IMR-90 (cell line): ENCODE results near the gene TRAPPC8. TPM values are rescaled to one million over a fixed set of nuclear protein-coding genes. Genes with fewer than 3 reads are reported as not detected.

Source experiments
- ATAC-seq: fragments of 200-7000 bp; cut with Tn5 transposase; 2 replicates; pipeline ENCODE4 v1.9.1; 2020; ENCODE audit warnings: low read depth, mild to moderate bottlenecking, moderate library complexity
- BruUV-seq: library from RNA; stranded (reverse); fragments of 400-500 nt; replicated peaks from 2 replicates; lab custom pipeline; 2021; lab: Mats Ljungman, UMichigan
- CTCF ChIA-PET: fragments of 300-600 bp; formaldehyde crosslinking; extraction: SDS; loops from one replicate; lab custom pipeline; 2021; ENCODE audit warnings: antibody characterized with exemption; lab: Yijun Ruan, JAX
- POLR2A ChIA-PET: fragments of 300-600 bp; sonication (Branson Sonifier 250); formaldehyde crosslinking; loops from one replicate; lab custom pipeline; 2022; ENCODE audit warnings: antibody characterized with exemption; ENCODE audit not compliant: unreplicated experiment; lab: Charles Lee
- DNase-seq: peaks from one replicate; pipeline ENCODE4 v3.0.0; 2013
- H2AFZ ChIP-seq: replicated peaks from 2 replicates; pipeline ENCODE3; 2013; ENCODE audit warnings: low read length, mild to moderate bottlenecking; ENCODE audit not compliant: poor library complexity
- H2AK5ac ChIP-seq: 2 replicates; pipeline ENCODE4 v1.6.1; 2013; ENCODE audit warnings: low read depth, low read length, inconsistent platforms
- H2AK9ac ChIP-seq: replicated peaks from 2 replicates; pipeline ENCODE3; 2013; ENCODE audit warnings: mild to moderate bottlenecking, low read depth, low read length, moderate library complexity; ENCODE audit not compliant: poor library complexity
- H2BK120ac ChIP-seq: 2 replicates; pipeline ENCODE4 v1.6.1; 2013; ENCODE audit warnings: low read depth, low read length, inconsistent platforms
- H2BK15ac ChIP-seq: 3 replicates; pipeline ENCODE4 v1.6.1; 2013; ENCODE audit warnings: low read depth, low read length, inconsistent platforms
- H2BK20ac ChIP-seq: 2 replicates; pipeline ENCODE4 v1.6.1; 2013; ENCODE audit warnings: low read depth, mild to moderate bottlenecking, inconsistent platforms, low read length, moderate library complexity
- H2BK5ac ChIP-seq: 2 replicates; pipeline ENCODE4 v1.6.1; 2013; ENCODE audit warnings: mild to moderate bottlenecking, low read depth, low read length, inconsistent platforms; ENCODE audit not compliant: poor library complexity, severe bottlenecking
- H3K14ac ChIP-seq: replicated peaks from 2 replicates; pipeline ENCODE4 v1.6.1; 2013; ENCODE audit warnings: low read depth, low read length, inconsistent platforms
- H3K18ac ChIP-seq: 2 replicates; pipeline ENCODE4 v1.6.1; 2013; ENCODE audit warnings: low read depth, low read length, control low read depth
- H3K23ac ChIP-seq: 2 replicates; pipeline ENCODE4 v1.6.1; 2013; ENCODE audit warnings: low read depth, low read length, inconsistent platforms
- H3K27ac ChIP-seq: 2 replicates; pipeline ENCODE4 v1.5.1; 2013; ENCODE audit warnings: mild to moderate bottlenecking, control low read depth, low read length; ENCODE audit not compliant: insufficient read depth
- H3K27me3 ChIP-seq: 2 replicates; pipeline ENCODE4 v1.6.1; 2013; ENCODE audit warnings: low read length; ENCODE audit not compliant: control insufficient read depth, insufficient read depth
- H3K36me3 ChIP-seq: 2 replicates; pipeline ENCODE4 v1.6.1; 2013; ENCODE audit warnings: low read length, mixed read lengths; ENCODE audit not compliant: control insufficient read depth, insufficient read depth
- H3K4ac ChIP-seq: 2 replicates; pipeline ENCODE4 v1.6.1; 2013; ENCODE audit warnings: low read depth, low read length, inconsistent platforms
- H3K4me1 ChIP-seq: 2 replicates; pipeline ENCODE4 v1.6.1; 2013; ENCODE audit warnings: low read length, mixed read lengths; ENCODE audit not compliant: control insufficient read depth, insufficient read depth
- H3K4me2 ChIP-seq: 2 replicates; pipeline ENCODE4 v1.6.1; 2013; ENCODE audit warnings: low read depth, mild to moderate bottlenecking, control low read depth, low read length, moderate library complexity
- H3K4me3 ChIP-seq: 2 replicates; pipeline ENCODE4 v1.5.1; 2013; ENCODE audit warnings: low read depth, mild to moderate bottlenecking, control low read depth, low read length, moderate library complexity; ENCODE audit not compliant: insufficient read depth
- H3K56ac ChIP-seq: 2 replicates; pipeline ENCODE4 v1.6.1; 2013; ENCODE audit warnings: low read length, inconsistent platforms; ENCODE audit not compliant: insufficient read depth; ENCODE audit errors: extremely low read depth
- H3K79me1 ChIP-seq, 2 experiments: 2 replicates each; pipeline ENCODE4 v1.6.1; 2013; ENCODE audit warnings: low read length in 2 of 2, inconsistent platforms in 1 of 2, low read depth in 1 of 2
- H3K9ac ChIP-seq: 2 replicates; pipeline ENCODE4 v1.6.1; 2013; ENCODE audit warnings: low read depth, low read length, control low read depth
- H3K9me1 ChIP-seq: 2 replicates; pipeline ENCODE4 v1.6.1; 2013; ENCODE audit warnings: low read length, inconsistent platforms; ENCODE audit not compliant: insufficient read depth
- H3K9me3 ChIP-seq: 2 replicates; pipeline ENCODE4 v1.6.1; 2013; ENCODE audit warnings: low read length; ENCODE audit not compliant: control insufficient read depth, insufficient read depth
- H4K20me1 ChIP-seq: 2 replicates; pipeline ENCODE4 v1.6.1; 2013; ENCODE audit warnings: low read length, inconsistent platforms; ENCODE audit not compliant: insufficient read depth
- H4K5ac ChIP-seq: 2 replicates; pipeline ENCODE4 v1.6.1; 2013; ENCODE audit warnings: mild to moderate bottlenecking, low read depth, low read length, control low read depth
- H4K8ac ChIP-seq, 2 experiments: 2 replicates each; pipeline ENCODE4 v1.6.1; 2013; ENCODE audit warnings: low read depth in 2 of 2, low read length in 2 of 2, control low read depth in 1 of 2, inconsistent platforms in 1 of 2
- H4K91ac ChIP-seq: 2 replicates; pipeline ENCODE4 v1.6.1; 2013; ENCODE audit warnings: low read depth, low read length, inconsistent platforms; ENCODE audit not compliant: insufficient read depth
- BHLHE40 ChIP-seq: fragments of 150-350 bp; IDR thresholded peaks from 2 replicates; pipeline ENCODE4 v1.6.1; 2016; ENCODE audit warnings: mild to moderate bottlenecking, low read depth, low read length
- CHD1 ChIP-seq: IDR thresholded peaks from 2 replicates; pipeline ENCODE4 v1.6.1; 2012; ENCODE audit warnings: low read depth, low read length, improper control_type of control experiment
- CTCF ChIP-seq: conservative IDR thresholded peaks from 2 replicates; pipeline ENCODE4 v1.5.1; 2012; ENCODE audit warnings: mild to moderate bottlenecking, low read depth, low read length, improper control_type of control experiment
- ELK1 ChIP-seq: fragments of 150-350 bp; IDR thresholded peaks from 2 replicates; pipeline ENCODE4 v1.6.1; 2016; ENCODE audit warnings: low read depth, mild to moderate bottlenecking, low read length, moderate library complexity, borderline replicate concordance
- FOS ChIP-seq: fragments of 150-350 bp; IDR thresholded peaks from 2 replicates; pipeline ENCODE4 v1.6.1; 2016; ENCODE audit warnings: low read depth, low read length
- MAZ ChIP-seq: IDR thresholded peaks from 2 replicates; pipeline ENCODE4 v1.6.1; 2012; ENCODE audit warnings: low read depth, mild to moderate bottlenecking, low read length, improper control_type of control experiment, moderate library complexity, borderline replicate concordance
- MXI1 ChIP-seq: IDR thresholded peaks from 2 replicates; pipeline ENCODE4 v1.6.1; 2012; ENCODE audit warnings: low read depth, mild to moderate bottlenecking, low read length, moderate library complexity, borderline replicate concordance
- POLR2A ChIP-seq: IDR thresholded peaks from 2 replicates; pipeline ENCODE4 v1.6.1; 2012; ENCODE audit warnings: mild to moderate bottlenecking, low read depth, low read length
- RAD21 ChIP-seq: IDR thresholded peaks from 2 replicates; pipeline ENCODE4 v1.6.1; 2012; ENCODE audit warnings: low read length, improper control_type of control experiment
- RCOR1 ChIP-seq: IDR thresholded peaks from 2 replicates; pipeline ENCODE4 v1.6.1; 2012; ENCODE audit warnings: mild to moderate bottlenecking, low read length, improper control_type of control experiment; ENCODE audit not compliant: insufficient replicate concordance
- RFX5 ChIP-seq: IDR thresholded peaks from 2 replicates; pipeline ENCODE4 v1.8.0; 2012; ENCODE audit warnings: low read depth, mild to moderate bottlenecking, low read length, moderate library complexity
- SMC3 ChIP-seq: fragments of 150-350 bp; IDR thresholded peaks from 2 replicates; pipeline ENCODE4 v1.6.1; 2016; ENCODE audit warnings: low read depth, mild to moderate bottlenecking, antibody characterized with exemption, low read length, moderate library complexity
- USF2 ChIP-seq: fragments of 150-350 bp; IDR thresholded peaks from 2 replicates; pipeline ENCODE4 v1.6.1; 2017; ENCODE audit warnings: mild to moderate bottlenecking, antibody characterized with exemption, low read length, low read depth
- WGBS, 2 experiments: methylation state at CpG; one replicate each; pipeline versions ENCODE4 v1.1.5 to v1.1.7; 2013; ENCODE audit warnings: missing lambda C conversion rate in 2 of 2; ENCODE audit not compliant: insufficient read length in 1 of 2; ENCODE audit errors: extremely low coverage in 2 of 2; 5-methylcytosine and 5-hydroxymethylcytosine counted together
- dilution Hi-C: fragments of 300-500 bp; cut with HindIII; formaldehyde crosslinking; loops from one replicate; pipeline ENCODE4 v1.14.3; 2018; ENCODE audit warnings: low sequenced_read_pairs; ENCODE audit not compliant: unreplicated experiment
- in situ Hi-C: fragments of 300-500 bp; cut with MboI; formaldehyde crosslinking; loops from 3 replicates; pipeline ENCODE4 v1.14.3; 2019; ENCODE audit warnings: low sequenced_read_pairs, inconsistent platforms, mixed read lengths
- intact Hi-C: fragments of 100-400 bp; cut with micrococcal nuclease; formaldehyde crosslinking; loops from 2 replicates; pipeline ENCODE4 v1.10.0; 2022
- polyA plus RNA-seq, 3 experiments: library from polyadenylated mRNA; depleted of rRNA; stranded (reverse); fragments of >200 nt; gene quantifications; 2 replicates each; pipeline ENCODE4 v1.2.3, GENCODE V29; 2012; ENCODE audit warnings: low replicate concordance in 1 of 3
- total RNA-seq: library from RNA; depleted of rRNA; stranded (reverse); fragments of >200 nt; gene quantifications from 2 replicates; pipeline ENCODE4 v1.2.3, GENCODE V29; 2012

Gene TRAPPC8
- total and polyA plus RNA-seq, 2 of the 4 experiments (the other 2 are of a cell fraction), result 21.8 to 54.3 TPM

- H3K9ac ChIP-seq, result no peak overlapping the region
- H2BK15ac ChIP-seq, result no peak overlapping the region
- no peak overlapping the region for H3K56ac ChIP-seq
- no peak overlapping the region for H2BK20ac ChIP-seq
- no peak overlapping the region for H2AK5ac ChIP-seq
- POLR2A ChIA-PET, result no interaction called here
- H2BK120ac ChIP-seq, result no peak overlapping the region
- no peaks in the 10 kb centered on the region for H3K79me1 ChIP-seq
- DNase-seq, result peak; percentile 54
- no peak overlapping the region for H3K23ac ChIP-seq
- no peaks in the 10 kb centered on the region for H4K20me1 ChIP-seq
- no peak overlapping the region for H2AFZ ChIP-seq
- no peak overlapping the region for H4K8ac ChIP-seq
- no peaks in the 10 kb centered on the region for H3K4me1 ChIP-seq
- no peak overlapping the region for H3K14ac ChIP-seq
- H3K9me3 ChIP-seq, result peaks cover 9% of the 10 kb centered on the region
- H4K91ac ChIP-seq, result no peak overlapping the region
- no peaks in the 10 kb centered on the region for H3K36me3 ChIP-seq
- H3K9me1 ChIP-seq, result no peaks in the 10 kb centered on the region
- H2AK9ac ChIP-seq, result no peak overlapping the region
- no peak overlapping the region for H3K4ac ChIP-seq
- in situ Hi-C loops, result loop anchor here (10.0 kb wide), 1 partner anchor 243 kb away; no protein-coding TSS in a partner anchor
- H3K27ac ChIP-seq, result no peak overlapping the region
- CTCF ChIA-PET, result interaction anchor here (1.1 to 1.5 kb wide), 2 partner anchors 15 to 229 kb away, joined by 3 to 5 read pairs; no protein-coding TSS in a partner anchor
- H4K5ac ChIP-seq, result no peak overlapping the region
- no peak overlapping the region for H3K18ac ChIP-seq
- no peak overlapping the region for H2BK5ac ChIP-seq
- no peak overlapping the region for H3K4me3 ChIP-seq
- TF ChIP-seq BHLHE40 (no peak), RCOR1 (no peak), FOS (no peak), ELK1 (no peak), SMC3 (peak; percentile 64), POLR2A (no peak), CHD1 (no peak), RAD21 (peak; percentile 80), RFX5 (no peak), CTCF (peak; percentile 74), MAZ (no peak), MXI1 (no peak), USF2 (no peak)
- no peak overlapping the region for H3K4me2 ChIP-seq
- dilution Hi-C loops, result no loop called here
- BruUV-seq, result no TSS peak
- no peaks in the 10 kb centered on the region for H3K27me3 ChIP-seq
- intact Hi-C loops, result loop anchor here (1.0 to 5.0 kb wide), 3 partner anchors 155 to 421 kb away; no protein-coding TSS in a partner anchor
- ATAC-seq, result peak; percentile 72; the same call in 1 of the 2 replicates
- WGBS, 2 experiments, result no CpG with 5 or more reads among the region's 9 CpGs
These were observed 34.4 kb upstream of the TRAPPC8 start for GRCh38 chr18:31977270-31977872.
